ENCODE data around the gene LRRC14B.

The LRRC14B gene

GRCh38 chr5:187617-188451 is 3.5 kb upstream of the LRRC14B start:
- Histone ChIP-seq H3K79me1 (ENCODE audit: low read length) (peaks cover 3% of the 10 kb centered on the region), H3K27ac (ENCODE audit: low read depth, low read length) (no peak overlapping the region), H3K4me2 (ENCODE audit: low read length) (no peak overlapping the region), H3K9me3 (ENCODE audit: insufficient read depth, low read depth, low read length) (no peaks in the 10 kb centered on the region), H2BK5ac (ENCODE audit: low read depth, low read length, poor library complexity) (no peak overlapping the region), H2BK12ac (ENCODE audit: low read length) (no peak overlapping the region), H3K18ac (ENCODE audit: low read length) (peak overlapping the region; percentile 23), H4K8ac (ENCODE audit: low read depth, low read length) (no peak overlapping the region), H4K91ac (ENCODE audit: low read depth, low read length) (no peak overlapping the region), H3K4me3 (ENCODE audit: low read depth, low read length) (no peak overlapping the region), H2AK5ac (ENCODE audit: low read length) (peak overlapping the region; percentile 13), H3K4ac (ENCODE audit: low read depth, low read length) (no peak overlapping the region), H3K79me2 (ENCODE audit: control insufficient read depth, insufficient read depth, low read length, poor library complexity) (no peaks in the 10 kb centered on the region), H3K14ac (ENCODE audit: low read length) (no peak overlapping the region), H3K23ac (ENCODE audit: low read length) (no peak overlapping the region), H2AFZ (ENCODE audit: insufficient read depth, low read length, poor library complexity) (no peak overlapping the region), H3K27me3 (ENCODE audit: insufficient read depth, low read length) (no peaks in the 10 kb centered on the region), H2BK120ac (ENCODE audit: insufficient read depth, low read length, poor library complexity) (no peak overlapping the region), H3K36me3 (ENCODE audit: control insufficient read depth in 1 of 2, insufficient read depth in 2 of 2, low read length in 2 of 2) (peaks cover 13 to 15% of the 10 kb centered on the region in 2 experiments), H4K12ac (ENCODE audit: low read depth, low read length) (no peak overlapping the region), H3K9ac (ENCODE audit: low read length) (no peak overlapping the region), H3K4me1 (ENCODE audit: control insufficient read depth in 1 of 2, insufficient read depth in 2 of 2, low read length in 2 of 2) (peaks cover 12 to 18% of the 10 kb centered on the region in 2 experiments)
- no peak for DNase-seq
- no CpG with 5 or more reads among the region's 21 CpGs for whole genome bisulfite sequencing (ENCODE audit: extremely low coverage, insufficient coverage, insufficient read length)

DNA sequence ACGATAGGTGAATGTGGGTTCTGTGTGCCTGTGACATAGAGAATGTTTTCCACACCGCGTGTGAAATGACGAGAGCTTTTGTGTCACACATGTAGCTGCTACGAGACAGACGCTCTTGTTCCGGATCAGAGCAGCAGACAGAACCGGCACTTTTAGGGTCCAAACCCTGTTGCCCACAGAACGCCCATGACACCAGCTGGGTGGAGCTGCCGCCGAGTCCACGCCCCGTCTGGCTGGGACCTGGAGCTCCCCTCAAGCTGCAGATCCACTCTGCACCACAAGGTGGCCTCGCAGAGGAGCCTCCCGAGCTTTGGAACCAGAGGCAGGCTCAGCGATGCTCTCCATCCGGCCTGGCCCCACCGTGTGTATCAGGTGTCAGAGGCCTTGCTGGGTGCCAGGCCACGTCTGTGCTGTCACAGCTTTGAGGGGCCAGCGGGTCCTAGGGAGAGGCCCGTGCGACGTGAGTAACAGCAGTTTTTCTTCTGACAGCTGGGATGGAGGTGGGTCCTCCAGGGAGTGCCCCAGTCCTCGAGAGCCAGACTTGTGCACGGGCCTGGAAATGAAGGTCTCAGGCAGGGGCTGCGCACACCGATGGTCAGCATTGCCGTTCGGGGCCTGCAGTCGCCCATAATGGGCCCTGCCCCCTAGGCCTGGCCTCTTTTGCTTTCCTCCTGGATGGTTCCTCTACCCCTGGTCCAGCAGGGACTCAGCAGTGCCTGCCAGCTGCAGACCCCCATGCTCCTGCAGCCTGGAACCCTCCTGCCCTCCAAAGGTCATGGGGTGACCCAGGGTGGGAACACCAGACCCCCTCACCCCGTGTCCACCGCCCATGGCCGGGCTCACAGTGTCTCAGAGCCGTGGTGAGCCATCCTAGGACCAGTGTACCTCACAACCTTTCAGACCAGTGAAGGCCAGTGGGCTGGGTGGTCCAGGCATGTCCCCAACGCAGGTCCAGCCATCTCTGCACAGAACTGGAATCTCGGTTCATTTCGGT is 2.5 kb upstream of the LRRC14B start:
- DNase-seq, result peak; percentile 84 to 94
- H3K18ac ChIP-seq (ENCODE audit: low read length), result peak overlapping the region; percentile 23
- no peak overlapping the region for H3K14ac ChIP-seq (ENCODE audit: low read length)
- peaks cover 12 to 18% of the 10 kb centered on the region in 2 experiments for H3K4me1 ChIP-seq (ENCODE audit: control insufficient read depth in 1 of 2, insufficient read depth in 2 of 2, low read length in 2 of 2)
- H3K27ac ChIP-seq (ENCODE audit: low read depth, low read length), result no peak overlapping the region
- no peak overlapping the region for H2AFZ ChIP-seq (ENCODE audit: insufficient read depth, low read length, poor library complexity)
- H2AK5ac ChIP-seq (ENCODE audit: low read length), result peak overlapping the region; percentile 3
- peaks cover 8 to 12% of the 10 kb centered on the region in 2 experiments for H3K36me3 ChIP-seq (ENCODE audit: control insufficient read depth in 1 of 2, insufficient read depth in 2 of 2, low read length in 2 of 2)
- no peak overlapping the region for H3K23ac ChIP-seq (ENCODE audit: low read length)
- H3K9ac ChIP-seq (ENCODE audit: low read length), result no peak overlapping the region
- no peak overlapping the region for H3K4me3 ChIP-seq (ENCODE audit: low read depth, low read length)
- WGBS (ENCODE audit: extremely low coverage, insufficient coverage, insufficient read length), result no CpG with 5 or more reads among the region's 37 CpGs
- H3K79me1 ChIP-seq (ENCODE audit: low read length), result peaks cover 3% of the 10 kb centered on the region
- H4K12ac ChIP-seq (ENCODE audit: low read depth, low read length), result no peak overlapping the region
- no peak overlapping the region for H4K8ac ChIP-seq (ENCODE audit: low read depth, low read length)
- no peak overlapping the region for H4K91ac ChIP-seq (ENCODE audit: low read depth, low read length)
- H3K27me3 ChIP-seq (ENCODE audit: insufficient read depth, low read length), result no peaks in the 10 kb centered on the region
- H2BK5ac ChIP-seq (ENCODE audit: low read depth, low read length, poor library complexity), result no peak overlapping the region
- H3K9me3 ChIP-seq (ENCODE audit: insufficient read depth, low read depth, low read length), result no peaks in the 10 kb centered on the region
- H2BK12ac ChIP-seq (ENCODE audit: low read length), result no peak overlapping the region
- H2BK120ac ChIP-seq (ENCODE audit: insufficient read depth, low read length, poor library complexity), result no peak overlapping the region
- H3K79me2 ChIP-seq (ENCODE audit: control insufficient read depth, insufficient read depth, low read length, poor library complexity), result no peaks in the 10 kb centered on the region
- no peak overlapping the region for H3K4ac ChIP-seq (ENCODE audit: low read depth, low read length)
- H3K4me2 ChIP-seq (ENCODE audit: low read length), result no peak overlapping the region

- Histone ChIP-seq H2AK5ac (ENCODE audit: low read length) (no peak overlapping the region), H3K79me2 (ENCODE audit: control insufficient read depth, insufficient read depth, low read length, poor library complexity) (no peaks in the 10 kb centered on the region), H2AFZ (ENCODE audit: insufficient read depth, low read length, poor library complexity) (no peak overlapping the region), H2BK12ac (ENCODE audit: low read length) (no peak overlapping the region), H3K23ac (ENCODE audit: low read length) (no peak overlapping the region), H3K18ac (ENCODE audit: low read length) (no peak overlapping the region), H3K14ac (ENCODE audit: low read length) (no peak overlapping the region), H3K27me3 (ENCODE audit: insufficient read depth, low read length) (no peaks in the 10 kb centered on the region), H3K4me1 (ENCODE audit: control insufficient read depth in 1 of 2, insufficient read depth in 2 of 2, low read length in 2 of 2) (peaks cover 11 to 15% of the 10 kb centered on the region in 2 experiments), H2BK120ac (ENCODE audit: insufficient read depth, low read length, poor library complexity) (no peak overlapping the region), H2BK5ac (ENCODE audit: low read depth, low read length, poor library complexity) (no peak overlapping the region), H3K79me1 (ENCODE audit: low read length) (peaks cover 3% of the 10 kb centered on the region), H3K4me2 (ENCODE audit: low read length) (no peak overlapping the region), H4K8ac (ENCODE audit: low read depth, low read length) (no peak overlapping the region), H3K36me3 (ENCODE audit: control insufficient read depth in 1 of 2, insufficient read depth in 2 of 2, low read length in 2 of 2) (peaks cover 8 to 12% of the 10 kb centered on the region in 2 experiments), H4K91ac (ENCODE audit: low read depth, low read length) (no peak overlapping the region), H3K9me3 (ENCODE audit: insufficient read depth, low read depth, low read length) (no peaks in the 10 kb centered on the region), H3K9ac (ENCODE audit: low read length) (no peak overlapping the region), H3K27ac (ENCODE audit: low read depth, low read length) (no peak overlapping the region), H3K4me3 (ENCODE audit: low read depth, low read length) (no peak overlapping the region), H3K4ac (ENCODE audit: low read depth, low read length) (no peak overlapping the region), H4K12ac (ENCODE audit: low read depth, low read length) (no peak overlapping the region)
- no CpG with 5 or more reads among the region's 10 CpGs for WGBS (ENCODE audit: extremely low coverage, insufficient coverage, insufficient read length)
- DNase-seq, result no peak
Observed at GRCh38 chr5:189486-189885, 1.8 kb upstream of the LRRC14B start.

GRCh38 chr5:189976-190365 is 1.3 kb upstream of the LRRC14B start:
- H2BK120ac ChIP-seq (ENCODE audit: insufficient read depth, low read length, poor library complexity), result no peak overlapping the region
- no peak overlapping the region for H3K18ac ChIP-seq (ENCODE audit: low read length)
- H3K79me2 ChIP-seq (ENCODE audit: control insufficient read depth, insufficient read depth, low read length, poor library complexity), result no peaks in the 10 kb centered on the region
- H3K4ac ChIP-seq (ENCODE audit: low read depth, low read length), result no peak overlapping the region
- peaks cover 3% of the 10 kb centered on the region for H3K79me1 ChIP-seq (ENCODE audit: low read length)
- H3K4me3 ChIP-seq (ENCODE audit: low read depth, low read length), result no peak overlapping the region
- H2AFZ ChIP-seq (ENCODE audit: insufficient read depth, low read length, poor library complexity), result no peak overlapping the region
- H2BK12ac ChIP-seq (ENCODE audit: low read length), result no peak overlapping the region
- no peaks in the 10 kb centered on the region for H3K9me3 ChIP-seq (ENCODE audit: insufficient read depth, low read depth, low read length)
- H3K4me1 ChIP-seq (ENCODE audit: control insufficient read depth in 1 of 2, insufficient read depth in 2 of 2, low read length in 2 of 2), result peaks cover 8 to 15% of the 10 kb centered on the region in 2 experiments
- WGBS (ENCODE audit: extremely low coverage, insufficient coverage, insufficient read length), result no CpG with 5 or more reads among the region's 11 CpGs
- no peak overlapping the region for H3K14ac ChIP-seq (ENCODE audit: low read length)
- H2AK5ac ChIP-seq (ENCODE audit: low read length), result no peak overlapping the region
- no peak overlapping the region for H3K23ac ChIP-seq (ENCODE audit: low read length)
- no peak overlapping the region for H4K12ac ChIP-seq (ENCODE audit: low read depth, low read length)
- no peak for DNase-seq
- H2BK5ac ChIP-seq (ENCODE audit: low read depth, low read length, poor library complexity), result no peak overlapping the region
- no peaks in the 10 kb centered on the region for H3K27me3 ChIP-seq (ENCODE audit: insufficient read depth, low read length)
- H4K8ac ChIP-seq (ENCODE audit: low read depth, low read length), result no peak overlapping the region
- H3K27ac ChIP-seq (ENCODE audit: low read depth, low read length), result no peak overlapping the region
- H4K91ac ChIP-seq (ENCODE audit: low read depth, low read length), result no peak overlapping the region
- no peak overlapping the region for H3K9ac ChIP-seq (ENCODE audit: low read length)
- H3K36me3 ChIP-seq (ENCODE audit: control insufficient read depth in 1 of 2, insufficient read depth in 2 of 2, low read length in 2 of 2), result peaks cover 8 to 12% of the 10 kb centered on the region in 2 experiments
- no peak overlapping the region for H3K4me2 ChIP-seq (ENCODE audit: low read length)

Measured in trophoblast cell (in vitro differentiated cells and primary cell).